Chondrocyte (in vitro differentiated cells): ENCODE measurements around the gene RASA1. TPM values are rescaled to one million over a fixed set of nuclear protein-coding genes. Genes with fewer than 3 reads are reported as not detected.

Experiments used
- DNase-seq: peaks from one replicate; pipeline ENCODE4 v3.0.0; 2021; ENCODE audit warnings: mixed read lengths, low spot score
- H3K27ac Mint-ChIP-seq: one replicate; pipeline ENCODE4 v1.8.0; 2021; ENCODE audit warnings: mild to moderate bottlenecking, moderate library complexity, mixed read lengths; ENCODE audit not compliant: unreplicated experiment
- H3K27me3 Mint-ChIP-seq: 2 replicates; pipeline ENCODE4 v1.8.0; 2021; ENCODE audit warnings: low read depth, mixed read lengths
- H3K36me3 Mint-ChIP-seq: 2 replicates; pipeline ENCODE4 v1.8.0; 2021; ENCODE audit warnings: low read depth, mixed read lengths
- H3K4me1 Mint-ChIP-seq: 2 replicates; pipeline ENCODE4 v1.8.0; 2021; ENCODE audit warnings: low read depth, mild to moderate bottlenecking, mixed read lengths
- H3K4me3 Mint-ChIP-seq: one replicate; pipeline ENCODE4 v1.8.0; 2021; ENCODE audit warnings: mild to moderate bottlenecking, moderate library complexity, mixed read lengths; ENCODE audit not compliant: unreplicated experiment
- H3K9me3 Mint-ChIP-seq: 2 replicates; pipeline ENCODE4 v1.8.0; 2021; ENCODE audit warnings: low read depth, mixed read lengths
- CTCF ChIP-seq: fragments of 200-600 bp; sonication (generic); IDR thresholded peaks from 2 replicates; pipeline ENCODE4 v1.5.0; 2021; ENCODE audit warnings: antibody characterized with exemption, mild to moderate bottlenecking, moderate library complexity
- total RNA-seq: library from RNA; stranded (reverse); gene quantifications from 3 replicates; pipeline ENCODE4 v1.2.1, GENCODE V29; 2021

Gene RASA1
- total RNA-seq, 1 donor from 2014 or later = 38.3 TPM

- Mint-ChIP-seq H3K27me3 (peaks cover 12% of the 10 kb centered on the region), H3K9me3 (no peaks in the 10 kb centered on the region), H3K27ac (no peak overlapping the region), H3K36me3 (no peaks in the 10 kb centered on the region), H3K4me3 (no peak overlapping the region), H3K4me1 (no peaks in the 10 kb centered on the region)
- DNase-seq = no peak
- no peak for TF ChIP-seq CTCF
Observed at GRCh38 chr5:87254035-87254434, 13.6 kb upstream of the RASA1 start.

- Mint-ChIP-seq H3K27me3 (peaks cover 12% of the 10 kb centered on the region), H3K9me3 (no peaks in the 10 kb centered on the region), H3K4me3 (no peak overlapping the region), H3K36me3 (no peaks in the 10 kb centered on the region), H3K27ac (no peak overlapping the region), H3K4me1 (no peaks in the 10 kb centered on the region)
- DNase-seq = no peak
- TF ChIP-seq CTCF = no peak
Observed at GRCh38 chr5:87258507-87258906, 9.2 kb upstream of the RASA1 start.

- no peak for DNase-seq
- Mint-ChIP-seq H3K9me3 (no peaks in the 10 kb centered on the region), H3K27ac (no peak overlapping the region), H3K4me3 (no peak overlapping the region), H3K4me1 (no peaks in the 10 kb centered on the region), H3K27me3 (peaks cover 13% of the 10 kb centered on the region), H3K36me3 (no peaks in the 10 kb centered on the region)
- TF ChIP-seq CTCF = no peak
Observed at GRCh38 chr5:87260604-87261192, 7.0 kb upstream of the RASA1 start.

GRCh38 chr5:87263498-87263897 lies 4.2 kb upstream of the RASA1 start:
- no peak for DNase-seq
- Mint-ChIP-seq H3K27me3 (peaks cover 5% of the 10 kb centered on the region), H3K36me3 (no peaks in the 10 kb centered on the region), H3K9me3 (no peaks in the 10 kb centered on the region), H3K27ac (no peak overlapping the region), H3K4me1 (peaks cover 5% of the 10 kb centered on the region), H3K4me3 (no peak overlapping the region)
- no peak for TF ChIP-seq CTCF

- peak overlapping the region; percentile 100 for H3K4me3 Mint-ChIP-seq
- no peak for TF ChIP-seq CTCF
- DNase-seq = no peak
- peaks cover 5% of the 10 kb centered on the region for H3K27me3 Mint-ChIP-seq
- H3K9me3 Mint-ChIP-seq = no peaks in the 10 kb centered on the region
- no peaks in the 10 kb centered on the region for H3K36me3 Mint-ChIP-seq
- peaks cover 29% of the 10 kb centered on the region for H3K4me1 Mint-ChIP-seq
- H3K27ac Mint-ChIP-seq = peak overlapping the region; percentile 96
Observed at GRCh38 chr5:87266914-87267573, 639 bp upstream of the RASA1 start.
